Activated CD8-positive, alpha-beta memory T cell treated with anti-CD3 and anti-CD28 coated beads, Interleukin-2, amount 10 ng/mL, durations not matched to agents 7 days and 5 days (primary cell): ENCODE results near the gene DCAF12L2. TPM values are rescaled to one million over a fixed set of nuclear protein-coding genes. Genes with fewer than 3 reads are reported as not detected.
"Not testable (repeated sequence)": the region's sequence is repeated elsewhere in the genome, so short reads cannot be mapped to it uniquely, and the experiment has no call there.

Experiments
- ATAC-seq: fragments of 150-1000 bp; cut with Tn5 transposase; one replicate; pipeline ENCODE4 v1.10.0; 2021; ENCODE audit warnings: moderate library complexity
- CTCF ChIA-PET: fragments of 350-600 bp; sonication (Branson Sonifier 250); formaldehyde crosslinking; loops from one replicate; lab custom pipeline; 2021; ENCODE audit warnings: antibody characterized with exemption; lab: Charles Lee
- DNase-seq: peaks from one replicate; pipeline ENCODE4 v3.0.0-alpha.2; 2020
- H3K27ac Mint-ChIP-seq: one replicate; pipeline ENCODE4 v1.8.0; 2021; ENCODE audit warnings: mild to moderate bottlenecking, mixed read lengths
- H3K27me3 Mint-ChIP-seq: one replicate; pipeline ENCODE4 v1.8.0; 2021; ENCODE audit warnings: mixed read lengths
- H3K36me3 Mint-ChIP-seq: one replicate; pipeline ENCODE4 v1.8.0; 2021; ENCODE audit warnings: mild to moderate bottlenecking, mixed read lengths
- H3K4me1 Mint-ChIP-seq: one replicate; pipeline ENCODE4 v1.8.0; 2021; ENCODE audit warnings: mixed read lengths
- H3K4me3 Mint-ChIP-seq: one replicate; pipeline ENCODE4 v1.8.0; 2021; ENCODE audit warnings: mild to moderate bottlenecking, moderate library complexity, mixed read lengths
- H3K9me3 Mint-ChIP-seq: one replicate; pipeline ENCODE4 v1.8.0; 2022; ENCODE audit warnings: low read depth, mixed read lengths
- total RNA-seq, 2 experiments: library from RNA; stranded (reverse); gene quantifications; one replicate each; pipeline ENCODE4 v1.2.3, GENCODE V29; 2021

The DCAF12L2 gene
- total RNA-seq = not detected

DNA sequence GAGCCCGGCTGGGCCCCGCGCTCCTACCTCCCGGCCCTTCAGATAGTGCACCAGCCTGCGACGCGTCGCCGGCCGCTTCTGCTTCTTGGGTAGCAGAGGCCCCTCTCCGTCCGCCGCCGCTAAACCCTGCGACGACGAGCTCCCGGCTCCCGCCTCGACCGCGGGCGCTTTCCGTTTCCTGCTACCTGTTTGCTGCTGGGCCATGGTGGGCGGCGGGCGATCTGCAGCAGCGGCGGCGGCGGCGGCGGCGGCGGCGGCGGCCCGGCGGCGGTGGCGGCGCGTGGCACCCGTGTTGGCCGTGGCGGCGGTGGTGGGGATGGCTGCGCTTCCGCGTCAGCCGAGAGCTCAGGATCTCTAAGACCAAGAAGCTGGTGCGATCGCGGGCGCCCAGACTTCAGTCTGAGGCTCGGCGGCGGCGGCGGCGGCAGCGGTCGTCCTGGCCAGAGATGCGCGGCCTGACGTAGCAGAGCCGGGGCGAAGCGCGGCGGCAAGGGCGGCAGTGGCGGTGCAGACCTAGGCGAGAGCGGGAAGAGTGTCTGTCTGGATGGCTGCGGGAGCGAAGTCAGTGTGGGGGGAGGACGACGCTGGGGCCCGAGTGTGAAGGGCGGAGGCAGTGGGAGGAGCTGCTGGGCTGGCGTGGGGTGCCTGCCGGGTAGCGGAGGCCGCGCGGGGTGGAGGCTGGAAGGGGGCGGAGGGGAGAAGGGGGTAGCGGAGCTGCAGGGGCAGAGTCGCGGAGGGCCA is at the start of gene DCAF12L2:
DCAF12L2 (minus strand) TSS at position 569 of the 741 bp plus-strand sequence; CDS start at position 204, 365 bp downstream.
- Mint-ChIP-seq H3K27ac (no peak within 1 kb of the TSS), H3K4me3 (no peak within 1 kb of the TSS), H3K36me3 (no peaks in the 10 kb centered on the region), H3K9me3 (no peaks in the 10 kb centered on the region), H3K4me1 (no peaks in the 10 kb centered on the region), H3K27me3 (no peaks in the 10 kb centered on the region)
- CTCF ChIA-PET = no interaction called here
- ATAC-seq (no peak), DNase-seq (no peak)

GRCh38 chrX:126190888-126191287 is 24.8 kb upstream of the DCAF12L2 start:
- H3K4me3 Mint-ChIP-seq, H3K36me3 Mint-ChIP-seq, H3K27ac Mint-ChIP-seq, H3K27me3 Mint-ChIP-seq, DNase-seq, H3K9me3 Mint-ChIP-seq, H3K4me1 Mint-ChIP-seq, ATAC-seq, CTCF ChIA-PET: not testable (repeated sequence)

GRCh38 chrX:126177133-126177840 is 11.2 kb upstream of the DCAF12L2 start:
- H3K9me3 Mint-ChIP-seq = no peaks in the 10 kb centered on the region
- H3K27me3 Mint-ChIP-seq = no peaks in the 10 kb centered on the region
- DNase-seq (no peak), ATAC-seq (no peak)
- CTCF ChIA-PET = no interaction called here
- H3K4me3 Mint-ChIP-seq = no peak overlapping the region
- no peak overlapping the region for H3K27ac Mint-ChIP-seq
- no peaks in the 10 kb centered on the region for H3K36me3 Mint-ChIP-seq
- H3K4me1 Mint-ChIP-seq = no peaks in the 10 kb centered on the region

- ATAC-seq = no peak
- H3K27me3 Mint-ChIP-seq = no peaks in the 10 kb centered on the region
Observed at GRCh38 chrX:126170720-126171119, 4.6 kb upstream of the DCAF12L2 start.

GRCh38 chrX:126167560-126167959 is 1.5 kb upstream of the DCAF12L2 start:
- H3K4me3 Mint-ChIP-seq = no peak overlapping the region
- H3K36me3 Mint-ChIP-seq = no peaks in the 10 kb centered on the region
- DNase-seq (no peak), ATAC-seq (no peak)
- no peaks in the 10 kb centered on the region for H3K27me3 Mint-ChIP-seq
- H3K4me1 Mint-ChIP-seq = no peaks in the 10 kb centered on the region
- CTCF ChIA-PET = no interaction called here
- no peak overlapping the region for H3K27ac Mint-ChIP-seq
- H3K9me3 Mint-ChIP-seq = no peaks in the 10 kb centered on the region

More at GRCh38 chrX:126170720-126171119, 4.6 kb upstream of the DCAF12L2 start:
- Mint-ChIP-seq H3K9me3 (no peaks in the 10 kb centered on the region), H3K36me3 (no peaks in the 10 kb centered on the region), H3K4me1 (no peaks in the 10 kb centered on the region), H3K4me3 (no peak overlapping the region), H3K27ac (no peak overlapping the region)
- DNase-seq = no peak
- CTCF ChIA-PET = interaction anchor here (0.6 kb wide), 1 partner anchor 193 kb away, joined by 3 read pairs; no protein-coding TSS in a partner anchor

DNA sequence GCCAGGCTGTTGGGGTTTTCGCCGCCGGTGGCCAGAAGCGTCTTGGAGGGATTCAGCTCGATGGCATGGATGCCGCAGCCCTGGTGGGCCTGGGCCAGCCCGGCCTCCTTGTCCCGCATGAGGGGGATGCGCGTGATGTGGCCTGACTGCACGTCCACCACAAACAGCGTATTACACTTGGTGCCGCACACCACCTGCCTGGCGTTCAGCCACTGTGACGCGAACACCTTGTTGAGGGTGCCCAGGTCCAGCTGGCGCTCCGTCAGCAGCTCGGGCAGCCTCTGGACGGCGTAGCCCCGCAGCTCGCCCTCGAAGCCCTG is 728 bp downstream of the DCAF12L2 start:
- no peaks in the 10 kb centered on the region for H3K4me1 Mint-ChIP-seq
- H3K27ac Mint-ChIP-seq = no peak overlapping the region
- ATAC-seq (no peak), DNase-seq (no peak)
- no peak overlapping the region for H3K4me3 Mint-ChIP-seq
- CTCF ChIA-PET = no interaction called here
- no peaks in the 10 kb centered on the region for H3K9me3 Mint-ChIP-seq
- H3K36me3 Mint-ChIP-seq = no peaks in the 10 kb centered on the region
- no peaks in the 10 kb centered on the region for H3K27me3 Mint-ChIP-seq

GRCh38 chrX:126164689-126165400 is 1.2 kb downstream of the DCAF12L2 start:
- Mint-ChIP-seq H3K4me1 (no peaks in the 10 kb centered on the region), H3K9me3 (no peaks in the 10 kb centered on the region), H3K27ac (no peak overlapping the region), H3K27me3 (no peaks in the 10 kb centered on the region), H3K4me3 (no peak overlapping the region), H3K36me3 (no peaks in the 10 kb centered on the region)
- DNase-seq (no peak), ATAC-seq (no peak)
- CTCF ChIA-PET = no interaction called here

DNA sequence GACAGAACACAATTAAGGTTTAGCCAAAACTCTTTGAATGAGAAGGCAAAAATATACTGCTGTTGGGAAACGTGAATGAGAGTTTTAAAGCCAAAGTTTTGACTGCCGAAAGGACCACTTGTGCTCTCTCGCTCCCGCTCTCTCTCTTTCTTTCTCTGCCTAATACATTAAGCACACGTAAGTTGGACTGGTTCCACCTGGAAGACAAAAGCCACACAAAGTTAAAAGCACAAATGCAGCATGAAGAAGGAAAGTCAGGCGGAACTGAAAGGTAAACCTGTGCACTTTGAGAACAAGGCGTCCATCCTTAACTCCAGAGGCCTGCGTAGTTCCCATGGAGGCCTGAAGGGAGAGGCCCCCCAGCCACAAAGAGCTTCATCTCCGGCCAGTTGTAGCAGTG is 1.9 kb downstream of the DCAF12L2 start:
- CTCF ChIA-PET = no interaction called here
- no peak overlapping the region for H3K4me3 Mint-ChIP-seq
- DNase-seq (no peak), ATAC-seq (no peak)
- H3K36me3 Mint-ChIP-seq = no peaks in the 10 kb centered on the region
- H3K4me1 Mint-ChIP-seq = no peaks in the 10 kb centered on the region
- H3K27me3 Mint-ChIP-seq = no peaks in the 10 kb centered on the region
- H3K27ac Mint-ChIP-seq = no peak overlapping the region
- peaks cover 2% of the 10 kb centered on the region for H3K9me3 Mint-ChIP-seq

GRCh38 chrX:126141014-126141413 is 25.1 kb downstream of the DCAF12L2 start:
- Mint-ChIP-seq H3K27ac (no peak overlapping the region), H3K4me1 (no peaks in the 10 kb centered on the region), H3K36me3 (no peaks in the 10 kb centered on the region), H3K27me3 (no peaks in the 10 kb centered on the region), H3K4me3 (no peak overlapping the region), H3K9me3 (peaks cover 3% of the 10 kb centered on the region)
- ATAC-seq (no peak), DNase-seq (no peak)
- CTCF ChIA-PET = no interaction called here

DNA sequence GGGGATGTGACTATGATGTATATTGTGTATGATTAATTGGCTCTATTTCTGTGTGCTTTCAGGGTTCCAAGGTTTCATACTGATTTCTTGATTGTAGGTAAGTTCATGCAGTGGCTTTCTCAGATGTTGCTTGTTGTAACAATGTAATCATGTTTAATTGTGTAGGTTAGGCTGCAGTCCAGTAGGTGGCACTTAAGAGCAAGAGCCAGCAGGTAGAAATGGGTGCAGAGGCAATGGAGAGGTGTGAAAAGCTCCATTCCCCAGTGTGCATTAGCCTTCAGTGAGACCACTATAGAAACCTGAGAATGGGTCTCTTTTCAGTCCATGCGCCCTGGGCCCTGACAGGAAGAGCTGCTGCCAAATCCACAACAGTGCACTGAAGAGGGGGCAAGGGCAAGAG is 28.2 kb downstream of the DCAF12L2 start:
- CTCF ChIA-PET = no interaction called here
- ATAC-seq = no peak
- no peaks in the 10 kb centered on the region for H3K4me1 Mint-ChIP-seq
- peaks cover 3% of the 10 kb centered on the region for H3K9me3 Mint-ChIP-seq
- H3K27ac Mint-ChIP-seq = no peak overlapping the region
- no peaks in the 10 kb centered on the region for H3K36me3 Mint-ChIP-seq
- DNase-seq = no peak
- no peak overlapping the region for H3K4me3 Mint-ChIP-seq
- no peaks in the 10 kb centered on the region for H3K27me3 Mint-ChIP-seq

- no peak overlapping the region for H3K4me3 Mint-ChIP-seq
- CTCF ChIA-PET = no interaction called here
- no peak for DNase-seq
- H3K27ac Mint-ChIP-seq = no peak overlapping the region
- H3K36me3 Mint-ChIP-seq = no peaks in the 10 kb centered on the region
- H3K27me3 Mint-ChIP-seq = no peaks in the 10 kb centered on the region
- ATAC-seq = no peak
- no peaks in the 10 kb centered on the region for H3K9me3 Mint-ChIP-seq
- no peaks in the 10 kb centered on the region for H3K4me1 Mint-ChIP-seq
Observed at GRCh38 chrX:126124721-126125120, 41.4 kb downstream of the DCAF12L2 start.
